Tibial nerve (tissue), 4 donors: ENCODE results near the gene EYS. TPM values are rescaled to one million over a fixed set of nuclear protein-coding genes. Genes with fewer than 3 reads are reported as not detected.
"Not testable (repeated sequence)": the region's sequence is repeated elsewhere in the genome, so short reads cannot be mapped to it uniquely, and the experiment has no call there.

Experiments
- DNase-seq, 2 donors: peaks; one replicate each; pipeline ENCODE4 v3.0.0-alpha.2; 2019; ENCODE audit warnings: low spot score in 2 of 2
- H3K27ac ChIP-seq, 4 donors: fragments of 200-600 bp; sonication (generic) in 3 of 4; one replicate each; pipeline ENCODE4 v1.5.1; 2017 to 2019; ENCODE audit warnings: mild to moderate bottlenecking in 1 of 4
- H3K27me3 ChIP-seq, 2 donors: fragments of 200-600 bp; sonication (generic) in 1 of 2; one replicate each; pipeline versions ENCODE4 v1.5.1 to v1.6.0; 2017 to 2019
- H3K36me3 ChIP-seq, 3 donors: fragments of 200-600 bp; sonication (generic); one replicate each; pipeline ENCODE4 v1.5.1; 2018 to 2019
- H3K4me1 ChIP-seq, 4 donors: fragments of 200-600 bp; sonication (generic) in 3 of 4; one replicate each; pipeline ENCODE4 v1.5.1; 2017 to 2019
- H3K4me3 ChIP-seq, 4 donors: fragments of 200-600 bp; sonication (generic) in 3 of 4; one replicate each; pipeline ENCODE4 v1.5.1; 2017 to 2019; ENCODE audit warnings: mild to moderate bottlenecking in 1 of 4, moderate library complexity in 1 of 4
- H3K9me3 ChIP-seq, 4 donors: fragments of 200-600 bp; sonication (generic) in 3 of 4; one replicate each; pipeline ENCODE4 v1.5.1; 2017 to 2019
- EP300 ChIP-seq, 2 donors: sonication (generic); formaldehyde crosslinking; IDR thresholded peaks; one replicate each; pipeline ENCODE4 v1.6.1; 2017; ENCODE audit warnings: antibody characterized with exemption in 2 of 2, mild to moderate bottlenecking in 1 of 2
- POLR2A ChIP-seq, 2 donors: fragments of 450-650 bp; IDR thresholded peaks; one replicate each; pipeline ENCODE4 v1.6.1; 2017; ENCODE audit warnings: antibody characterized with exemption in 2 of 2, mild to moderate bottlenecking in 2 of 2, moderate library complexity in 2 of 2
- WGBS, 2 donors: methylation state at CpG; one replicate each; pipeline ENCODE4 v1.1.5; 2018; 5-methylcytosine and 5-hydroxymethylcytosine counted together
- total RNA-seq, 4 donors: library from RNA; depleted of rRNA; stranded (reverse); fragments of >200 nt; gene quantifications; one replicate each; pipeline ENCODE4 v1.1.0, GENCODE V29; 2016
- TF ChIP-seq, protein P1 (sequence below), 5 experiments: fragments of 200-600 bp in 3 of 5; fragments of 450-650 bp in 2 of 5; sonication (generic) in 3 of 5; IDR thresholded peaks; one replicate each; pipeline ENCODE4 v1.5.1; 2016 to 2019; ENCODE audit warnings: antibody characterized with exemption in 5 of 5, mild to moderate bottlenecking in 3 of 5, moderate library complexity in 2 of 5

Gene EYS
- total RNA-seq, 4 donors from 2014 or later = under 0.01 to 4.5 (median 0.39) TPM; not detected in 1

GRCh38 chr6:65638047-65638831 lies 68.8 kb downstream of the EYS start:
- DNase-seq = no peak
- TF ChIP-seq EP300 (IDR thresholded peaks at IDR 0.05) = no peak
- TF ChIP-seq POLR2A (IDR thresholded peaks at IDR 0.05) = no peak
- TF ChIP-seq, protein P1, sequence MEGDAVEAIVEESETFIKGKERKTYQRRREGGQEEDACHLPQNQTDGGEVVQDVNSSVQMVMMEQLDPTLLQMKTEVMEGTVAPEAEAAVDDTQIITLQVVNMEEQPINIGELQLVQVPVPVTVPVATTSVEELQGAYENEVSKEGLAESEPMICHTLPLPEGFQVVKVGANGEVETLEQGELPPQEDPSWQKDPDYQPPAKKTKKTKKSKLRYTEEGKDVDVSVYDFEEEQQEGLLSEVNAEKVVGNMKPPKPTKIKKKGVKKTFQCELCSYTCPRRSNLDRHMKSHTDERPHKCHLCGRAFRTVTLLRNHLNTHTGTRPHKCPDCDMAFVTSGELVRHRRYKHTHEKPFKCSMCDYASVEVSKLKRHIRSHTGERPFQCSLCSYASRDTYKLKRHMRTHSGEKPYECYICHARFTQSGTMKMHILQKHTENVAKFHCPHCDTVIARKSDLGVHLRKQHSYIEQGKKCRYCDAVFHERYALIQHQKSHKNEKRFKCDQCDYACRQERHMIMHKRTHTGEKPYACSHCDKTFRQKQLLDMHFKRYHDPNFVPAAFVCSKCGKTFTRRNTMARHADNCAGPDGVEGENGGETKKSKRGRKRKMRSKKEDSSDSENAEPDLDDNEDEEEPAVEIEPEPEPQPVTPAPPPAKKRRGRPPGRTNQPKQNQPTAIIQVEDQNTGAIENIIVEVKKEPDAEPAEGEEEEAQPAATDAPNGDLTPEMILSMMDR (IDR thresholded peaks at IDR 0.05) = no peak
- Histone ChIP-seq H3K4me3 (no peak overlapping the region), H3K9me3 (no peaks in the 10 kb centered on the region), H3K4me1 (no peaks in the 10 kb centered on the region), H3K27me3 (no peaks in the 10 kb centered on the region), H3K27ac (no peak overlapping the region), H3K36me3 (no peaks in the 10 kb centered on the region)
- WGBS, 2 donors = 91 to 93% methylated on average over 18 to 21 of the region's 22 CpGs

DNA sequence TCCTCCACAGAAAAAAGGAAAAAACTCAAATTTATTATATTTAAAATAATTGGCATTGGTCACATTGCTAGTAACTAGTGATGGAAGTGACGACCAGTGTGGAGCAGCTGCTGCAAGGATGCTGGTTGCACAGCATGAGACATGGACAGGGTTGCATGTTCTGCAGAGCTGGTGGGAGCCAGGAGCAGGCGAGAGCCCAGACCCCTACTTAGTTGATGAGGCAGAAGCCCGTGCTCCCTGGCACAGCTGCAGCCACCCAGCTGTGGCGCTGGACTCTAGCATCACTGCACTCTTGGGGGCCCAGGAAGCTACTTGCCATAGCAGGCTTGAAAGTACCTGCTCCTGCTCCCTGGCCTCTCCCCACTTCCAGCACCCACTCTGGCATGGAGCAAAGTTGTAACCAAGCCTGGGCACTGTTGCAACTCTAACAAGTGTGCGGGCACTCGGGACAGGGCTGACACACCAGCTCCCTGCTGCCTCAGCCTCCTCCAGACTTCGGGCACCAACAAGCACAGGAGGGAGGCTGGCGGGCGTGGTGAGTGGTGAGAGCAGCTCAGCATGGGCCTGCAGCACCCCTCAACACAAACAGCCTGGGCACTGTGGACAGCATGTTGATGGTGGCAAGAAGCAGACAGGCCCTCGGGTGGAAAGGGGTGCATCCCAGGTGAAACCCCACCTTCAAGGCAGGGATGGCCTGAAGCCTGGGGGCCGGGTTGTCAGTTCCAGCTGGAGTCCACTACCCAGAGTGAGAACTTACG lies 69.6 kb downstream of the EYS start:
- H3K4me3 ChIP-seq = no peak overlapping the region
- WGBS, 2 donors = 82 to 93% methylated on average over 10 to 12 of the region's 12 CpGs

GRCh38 chr6:65633501-65633900 lies 73.5 kb downstream of the EYS start:
- 76 to 81% methylated on average over 1 of the region's 1 CpG for WGBS, 2 donors
- H3K27ac ChIP-seq = no peak overlapping the region
- no peaks in the 10 kb centered on the region for H3K4me1 ChIP-seq
- H3K27me3 ChIP-seq = no peaks in the 10 kb centered on the region
- no peak for DNase-seq
- no peak overlapping the region for H3K4me3 ChIP-seq
- H3K36me3 ChIP-seq = peaks cover 0 to 2% (median 0%) of the 10 kb centered on the region in 3 donors
- TF ChIP-seq, protein P1 (IDR thresholded peaks at IDR 0.05) = no peak
- no peak for TF ChIP-seq EP300 (IDR thresholded peaks at IDR 0.05)
- TF ChIP-seq POLR2A (IDR thresholded peaks at IDR 0.05) = no peak
- H3K9me3 ChIP-seq = no peaks in the 10 kb centered on the region

More for the DNA sequence above, 69.6 kb downstream of the EYS start:
- Histone ChIP-seq H3K9me3 (no peaks in the 10 kb centered on the region), H3K4me1 (no peaks in the 10 kb centered on the region), H3K27ac (no peak overlapping the region), H3K27me3 (no peaks in the 10 kb centered on the region), H3K36me3 (no peaks in the 10 kb centered on the region)
- DNase-seq = no peak
- TF ChIP-seq POLR2A (IDR thresholded peaks at IDR 0.05) (no peak), EP300 (IDR thresholded peaks at IDR 0.05) (no peak)
- TF ChIP-seq, protein P1 (IDR thresholded peaks at IDR 0.05) = no peak

DNA sequence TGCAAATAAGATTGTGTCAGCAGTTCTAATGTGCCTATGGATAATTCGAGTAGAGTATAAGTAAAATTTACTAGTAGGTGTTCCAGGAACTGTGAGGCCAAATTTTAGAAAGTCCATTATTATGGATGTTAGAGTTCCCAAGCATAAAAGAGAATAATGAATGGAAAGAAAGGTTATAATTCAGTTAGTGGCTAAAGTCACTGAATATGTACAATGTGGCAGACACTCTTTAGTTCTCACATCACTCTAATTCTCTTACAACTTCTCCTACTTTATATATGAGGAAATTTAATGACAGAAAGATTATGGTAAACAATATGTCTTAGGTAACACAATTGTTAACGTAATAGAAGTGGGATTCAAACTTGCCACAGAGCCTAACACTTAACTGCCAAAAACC lies 75.3 kb downstream of the EYS start:
- no peaks in the 10 kb centered on the region for H3K9me3 ChIP-seq
- H3K27ac ChIP-seq = no peak overlapping the region
- peaks cover 0 to 2% (median 0%) of the 10 kb centered on the region in 3 donors for H3K36me3 ChIP-seq
- no peaks in the 10 kb centered on the region for H3K27me3 ChIP-seq
- 56 to 84% methylated on average over 2 of the region's 2 CpGs for WGBS, 2 donors
- DNase-seq = no peak
- no peaks in the 10 kb centered on the region for H3K4me1 ChIP-seq
- no peak overlapping the region for H3K4me3 ChIP-seq
- no peak for TF ChIP-seq EP300 (IDR thresholded peaks at IDR 0.05)
- TF ChIP-seq, protein P1 (IDR thresholded peaks at IDR 0.05) = no peak
- TF ChIP-seq POLR2A (IDR thresholded peaks at IDR 0.05) = no peak

- H3K36me3 ChIP-seq, H3K9me3 ChIP-seq, DNase-seq, H3K27ac ChIP-seq, H3K4me1 ChIP-seq, H3K4me3 ChIP-seq, H3K27me3 ChIP-seq: not testable (repeated sequence)
- 90 to 93% methylated on average over 7 to 28 of the region's 35 CpGs for WGBS, 2 donors
Measured at GRCh38 chr6:65627434-65627999, 79.5 kb downstream of the EYS start.
